Gastrocnemius medialis (tissue), 4 donors: Measurements from ENCODE around the gene PDE3B.

Source experiments
- CTCF ChIP-seq, 5 experiments: fragments of 450-650 bp in 3 of 5; fragments of 200-600 bp in 2 of 5; sonication (generic) in 2 of 5; IDR thresholded peaks in 4 of 5; conservative IDR thresholded peaks in 1 of 5; 1 replicate in 4 of 5; 2 replicates in 1 of 5; pipeline ENCODE4 v1.5.1; 2016 to 2019; ENCODE audit warnings: antibody characterized with exemption in 5 of 5, mild to moderate bottlenecking in 3 of 5, moderate library complexity in 3 of 5
- POLR2A ChIP-seq, 2 donors: fragments of 450-650 bp; IDR thresholded peaks; one replicate each; pipeline ENCODE4 v1.6.1; 2017; ENCODE audit warnings: antibody characterized with exemption in 2 of 2, mild to moderate bottlenecking in 2 of 2, moderate library complexity in 2 of 2

- TF ChIP-seq POLR2A (IDR thresholded peaks at IDR 0.05) (no peak), CTCF (IDR thresholded peaks at IDR 0.05 in 4 of 5, conservative IDR thresholded peaks at IDR 0.05 in 1 of 5) (no peak)
Observed at GRCh38 chr11:14835496-14836492, 192.2 kb downstream of the PDE3B start.
